HG03066 (cell line): ENCODE results near the gene TRIM2.

Source experiments
- ATAC-seq: cut with Tn5 transposase; IDR thresholded peaks from one replicate; pipeline ENCODE4 v1.9.1; 2021; ENCODE audit warnings: low read depth; ENCODE audit not compliant: unreplicated experiment

The TRIM2 gene

DNA sequence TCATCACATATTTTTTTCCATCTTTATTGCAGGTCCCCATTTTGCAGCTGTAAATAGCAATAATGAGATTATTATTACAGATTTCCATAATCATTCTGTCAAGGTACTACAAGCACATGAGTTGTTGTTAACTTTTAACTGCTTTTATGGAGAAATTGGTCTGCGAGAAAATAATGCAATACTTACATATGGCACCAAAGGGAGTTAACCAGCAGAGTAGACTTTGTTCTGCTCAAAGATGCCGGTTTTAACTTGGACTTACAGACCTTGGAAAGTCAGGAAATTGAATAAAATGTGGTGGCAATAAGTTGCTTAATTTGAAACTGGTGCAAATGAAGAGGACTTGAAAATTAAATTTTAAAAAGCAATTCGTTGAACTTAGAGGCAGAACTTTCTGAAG is 119.8 kb downstream of the TRIM2 start:
- no peak for ATAC-seq

DNA sequence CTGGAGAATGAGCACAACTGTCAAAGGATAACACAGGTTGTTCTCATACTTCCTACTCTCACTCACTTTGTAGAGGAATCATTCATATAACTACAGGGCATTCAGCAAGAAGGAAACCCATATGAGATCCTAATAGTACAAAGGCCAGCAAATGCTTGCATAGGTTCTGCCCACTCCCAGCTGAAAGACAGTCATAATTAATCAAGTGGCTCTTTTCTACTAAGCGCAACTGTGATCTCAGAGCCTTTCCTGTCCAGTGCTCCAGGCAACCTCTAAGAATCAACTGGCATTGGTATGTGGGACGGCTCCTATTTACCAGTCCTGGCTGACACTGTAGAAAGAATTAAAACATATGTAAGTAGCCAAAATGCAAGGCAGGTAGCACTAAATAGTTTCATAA is 121.3 kb downstream of the TRIM2 start:
- no peak for ATAC-seq

DNA sequence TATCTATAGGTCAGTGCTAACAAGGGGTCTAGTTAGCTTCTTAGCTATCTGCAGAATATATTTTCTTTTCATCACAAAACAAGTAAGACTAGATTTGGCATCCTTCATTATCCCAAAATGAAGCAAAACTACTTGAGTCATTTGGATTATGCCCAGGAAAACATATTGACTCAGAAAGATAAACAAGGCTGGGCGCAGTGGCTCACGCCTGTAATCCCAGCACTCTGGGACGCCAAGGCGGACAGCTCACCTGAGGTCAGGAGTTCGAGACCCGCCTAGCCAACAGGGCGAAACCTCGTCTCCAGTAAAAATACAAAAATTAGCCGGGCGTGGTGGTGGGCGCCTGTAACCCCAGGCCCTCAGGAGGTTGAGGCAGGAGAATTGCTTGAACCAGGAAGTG is 122.3 kb downstream of the TRIM2 start:
- ATAC-seq, result no peak

DNA sequence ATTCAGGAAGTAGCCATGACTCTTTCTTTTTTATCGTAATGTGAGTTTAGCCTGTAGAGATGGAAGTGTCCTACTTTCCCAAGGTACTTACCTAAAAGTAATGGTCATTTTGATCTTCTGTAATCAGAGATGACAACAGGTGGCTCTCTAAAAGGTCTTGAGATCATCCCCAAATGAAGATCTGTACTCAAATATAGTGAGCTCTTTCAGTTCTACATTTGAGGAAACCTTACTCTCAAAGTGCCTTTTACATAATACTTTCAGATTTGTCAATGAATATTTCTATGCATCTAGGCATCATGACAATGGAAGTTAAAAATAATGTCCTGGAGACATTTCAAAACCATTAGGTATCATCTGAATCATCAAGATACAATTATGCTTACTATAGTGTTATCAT is 123.0 kb downstream of the TRIM2 start:
- ATAC-seq, result no peak

DNA sequence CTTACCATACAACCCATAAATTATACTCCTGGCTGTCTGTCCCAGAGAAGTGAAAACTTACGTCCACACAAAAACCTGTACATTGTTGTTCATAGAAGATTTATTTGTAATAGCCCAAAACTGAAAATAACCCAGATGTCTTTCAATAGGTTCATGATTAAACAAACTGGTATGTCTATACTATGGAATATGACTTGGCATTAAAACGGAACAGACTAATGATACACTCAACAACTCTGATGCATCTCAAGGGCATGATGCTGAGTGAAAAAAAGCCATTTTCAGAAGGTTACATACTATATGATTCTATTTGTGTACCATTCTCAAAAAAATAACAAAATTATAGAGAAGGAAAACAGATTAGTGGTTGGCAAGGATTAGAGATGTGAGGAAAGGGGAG is 128.7 kb downstream of the TRIM2 start:
- no peak for ATAC-seq

DNA sequence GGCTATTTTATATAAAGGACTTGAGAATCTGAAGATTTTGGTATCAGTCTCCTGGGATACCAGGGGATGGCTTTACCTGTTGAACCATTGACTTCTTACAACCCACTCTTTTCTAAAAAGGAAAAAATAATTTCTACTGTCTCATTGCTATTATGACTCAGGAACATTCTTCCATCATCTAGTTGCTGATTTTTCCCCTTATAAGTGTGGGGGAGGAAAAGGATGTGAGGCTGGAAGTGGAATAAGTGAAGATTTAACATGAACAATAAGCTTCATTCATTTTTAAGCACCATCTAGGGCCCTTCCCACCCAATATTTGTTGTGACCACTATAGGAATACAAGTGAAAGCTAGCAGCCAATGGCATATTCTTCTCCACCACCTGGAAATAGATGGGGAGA is 129.6 kb downstream of the TRIM2 start:
- ATAC-seq, result no peak

DNA sequence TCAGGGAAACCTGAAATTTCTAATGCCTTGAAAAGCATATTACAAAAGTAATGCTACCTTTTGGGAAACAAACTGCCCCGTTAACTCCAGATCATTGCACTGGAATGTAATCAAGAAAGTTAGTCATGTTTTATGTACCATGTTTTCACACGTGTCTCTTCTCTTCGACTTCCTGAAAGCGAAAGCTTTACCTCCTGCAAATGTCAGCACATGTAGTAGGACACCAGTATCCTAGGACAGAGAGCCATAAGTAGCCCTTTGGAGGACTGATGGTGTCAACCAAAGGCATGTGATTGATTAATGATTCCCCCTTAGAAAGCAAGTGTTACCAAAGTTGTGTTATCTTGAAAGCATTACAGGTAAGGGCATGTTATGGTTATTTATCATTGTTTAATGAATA is 131.4 kb downstream of the TRIM2 start:
- no peak for ATAC-seq

DNA sequence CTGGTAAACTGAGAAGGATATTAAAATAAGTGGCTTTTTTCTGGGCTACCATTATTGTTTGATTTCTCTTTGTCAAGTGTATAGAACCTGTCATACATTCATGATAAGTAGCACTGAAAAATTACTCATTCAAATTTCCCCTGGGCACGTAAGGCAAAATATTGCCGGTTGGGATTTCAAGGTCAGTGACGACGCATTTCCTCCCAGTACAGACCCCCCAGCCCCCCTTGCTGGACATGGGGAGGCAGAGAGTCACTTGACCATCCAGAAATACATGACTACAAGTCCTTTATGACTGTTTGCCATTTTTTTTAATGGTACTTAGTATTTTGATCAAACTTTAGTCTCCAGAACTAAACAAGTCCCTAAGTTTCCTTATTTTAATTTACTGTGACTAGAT is 133.4 kb downstream of the TRIM2 start:
- no peak for ATAC-seq

DNA sequence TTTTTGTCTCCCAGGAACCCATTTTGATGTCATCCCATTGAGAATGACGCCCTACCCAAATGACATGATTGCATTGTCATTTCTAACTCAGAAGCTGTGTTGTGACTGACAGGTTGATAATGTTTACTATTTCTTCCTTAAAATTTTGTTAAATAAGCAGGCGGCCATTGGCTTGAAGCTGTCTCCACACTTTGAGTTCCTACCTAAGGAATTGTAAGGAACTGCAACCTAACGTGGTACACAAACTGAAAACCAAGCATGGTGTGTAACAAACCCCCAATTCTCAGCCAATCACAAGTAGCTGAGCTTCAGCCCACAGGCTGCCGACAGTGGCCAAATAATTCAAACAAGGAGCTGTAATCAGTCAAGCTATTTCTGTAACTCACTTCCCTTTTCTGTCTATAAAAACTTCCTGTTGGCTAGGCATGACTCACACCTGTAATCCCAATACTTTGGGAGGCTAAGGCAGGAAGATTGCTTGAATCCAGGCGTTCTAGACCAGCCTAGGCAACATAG is 137.4 kb downstream of the TRIM2 start:
- no peak for ATAC-seq

DNA sequence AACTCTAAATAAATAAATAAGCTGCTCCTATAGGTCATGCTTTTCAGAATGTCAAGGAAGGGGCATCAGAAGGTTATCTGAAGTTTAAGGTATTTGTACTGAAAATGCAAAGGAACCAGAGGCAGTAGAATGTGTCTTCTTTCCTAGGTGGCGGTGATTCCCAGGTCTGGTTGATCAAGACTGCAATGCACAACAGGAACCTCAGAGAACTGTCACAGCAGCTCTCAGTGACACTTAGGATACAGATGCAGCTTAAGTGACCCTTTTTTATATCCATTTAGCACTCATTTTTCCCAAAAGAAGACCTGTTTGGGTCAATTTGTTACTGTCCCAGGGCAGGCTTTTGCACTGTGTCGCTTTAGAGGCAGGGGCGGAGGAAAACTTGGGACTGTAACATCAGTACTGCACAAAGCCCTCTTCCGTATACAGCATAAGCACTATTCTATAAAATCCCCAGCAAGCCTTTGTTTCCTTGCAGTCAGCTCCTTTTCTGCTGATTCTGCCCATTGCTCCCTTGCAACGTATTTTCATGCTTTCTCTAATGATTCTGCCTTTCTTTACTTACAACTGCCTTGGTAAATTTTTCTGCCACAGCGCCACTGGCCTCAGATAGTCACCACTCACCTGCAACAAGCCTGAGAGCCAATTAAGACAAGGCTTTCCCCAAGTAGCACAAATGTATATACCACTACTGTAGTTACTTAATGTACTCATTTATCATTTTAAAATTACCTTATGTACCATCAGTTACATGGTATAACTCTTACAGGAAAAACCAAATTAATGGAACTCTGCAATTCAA is 138.7 kb downstream of the TRIM2 start:
- no peak for ATAC-seq

DNA sequence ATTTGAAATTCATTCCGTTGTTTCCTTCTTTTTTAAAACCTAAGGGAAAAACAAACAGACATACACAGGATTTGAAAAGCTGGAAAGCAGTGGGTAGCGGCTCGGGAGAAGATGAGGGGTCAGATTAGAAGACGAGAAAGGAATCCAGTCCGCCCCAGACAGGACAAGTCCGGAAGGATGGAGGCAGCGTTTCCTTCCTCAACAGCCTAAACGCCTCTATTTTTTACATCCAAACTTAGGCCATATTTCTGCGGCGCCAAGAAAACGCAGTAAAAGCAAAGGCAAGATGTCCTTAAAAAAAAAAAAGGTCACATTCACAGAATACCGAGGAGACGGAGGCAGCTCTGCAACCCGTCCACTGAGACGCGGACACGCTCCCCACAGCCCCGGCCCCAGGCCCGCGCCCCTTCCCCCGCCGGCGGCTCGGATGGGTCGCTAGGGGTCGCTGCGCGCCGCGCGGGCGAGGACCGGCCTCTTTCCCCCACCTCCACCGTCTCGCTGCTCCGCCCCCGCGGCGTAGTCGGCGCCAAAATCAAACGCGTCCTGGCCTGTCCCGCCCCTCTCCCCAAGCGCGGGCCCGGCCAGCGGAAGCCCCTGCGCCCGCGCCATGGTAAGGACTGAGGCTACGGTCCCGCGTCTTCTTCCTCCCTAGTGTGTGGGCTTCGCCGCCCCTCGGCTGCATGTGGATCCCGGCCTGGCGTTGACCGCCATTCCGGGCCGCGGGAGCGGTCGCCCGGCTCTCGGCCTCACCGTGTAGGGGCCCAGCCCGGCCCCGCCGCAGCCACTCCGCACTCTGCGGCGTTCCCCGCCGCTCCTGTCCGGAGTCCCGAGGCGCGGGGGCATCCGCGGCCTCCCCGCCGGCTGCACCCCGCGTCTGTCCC is 140.1 kb downstream of the TRIM2 start, which contains the start of gene MND1:
TSS of gene MND1 (plus strand) at position 558 of the 881 bp plus-strand sequence. CDS start at position 608, 50 bp downstream.
- peak; percentile 72 for ATAC-seq

DNA sequence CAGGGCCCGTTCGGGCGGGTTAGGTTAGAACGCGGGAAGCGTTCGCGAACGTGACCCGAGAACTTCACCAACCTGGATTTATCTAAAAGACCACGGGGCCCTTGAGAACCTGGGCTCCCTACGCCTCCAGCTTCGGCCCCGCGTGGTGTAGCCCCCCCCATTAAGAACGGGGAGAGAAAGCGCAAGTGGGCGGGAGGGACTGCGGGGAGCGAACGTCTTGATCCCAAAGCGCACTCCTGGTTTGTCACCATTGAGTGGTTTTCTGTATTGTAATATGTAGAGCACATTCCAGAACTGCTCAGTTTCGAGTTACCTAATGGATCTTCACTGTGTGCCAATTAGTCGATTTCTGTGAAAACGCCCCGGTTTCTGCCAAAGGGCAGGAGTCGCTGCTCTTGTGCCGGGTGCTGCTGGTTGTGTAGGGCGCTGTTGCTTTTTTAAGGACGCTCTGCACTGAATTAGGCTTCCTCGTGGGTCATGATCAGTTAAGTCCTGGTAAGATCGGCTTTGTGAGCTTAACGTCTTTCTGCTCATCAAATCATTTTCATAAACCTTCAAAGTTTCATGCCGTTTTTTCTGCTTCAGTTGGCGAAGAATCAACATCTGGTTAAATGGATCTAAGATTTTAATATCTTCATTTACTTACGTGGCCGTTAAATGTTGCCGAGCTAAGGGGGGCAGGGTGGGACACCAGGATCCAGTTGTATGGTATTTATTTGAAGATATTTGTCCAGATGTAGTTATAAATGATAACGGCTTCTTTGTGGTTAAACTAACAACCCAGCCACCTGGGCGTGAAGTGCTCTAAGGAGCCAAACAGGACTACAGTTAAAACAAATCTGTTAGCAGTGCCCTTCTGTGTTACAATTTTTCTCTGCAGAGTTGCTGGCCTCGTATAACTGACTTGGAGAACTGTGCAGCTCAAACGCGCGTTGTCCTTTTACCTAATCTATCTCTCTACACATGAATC is 141.1 kb downstream of the TRIM2 start:
- ATAC-seq, result peak; percentile 39

DNA sequence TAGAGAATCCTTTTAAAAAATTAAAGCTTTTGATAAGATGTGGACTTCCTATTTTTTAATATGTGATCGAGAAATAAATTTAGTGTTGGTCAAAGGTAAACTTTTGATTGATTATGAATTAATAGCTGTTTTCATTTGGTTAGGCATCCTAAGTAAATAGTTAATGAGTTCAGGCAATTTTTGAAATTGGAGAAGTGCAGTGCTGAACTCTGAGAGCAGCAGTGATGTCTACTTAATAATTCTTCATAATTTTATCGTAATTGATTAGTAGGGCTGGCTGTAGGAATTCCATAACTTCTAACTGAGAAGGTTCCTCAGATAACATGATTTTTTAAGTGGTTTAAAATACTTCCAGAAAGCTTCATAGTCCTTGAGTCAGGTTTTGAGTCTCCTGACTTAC is 141.8 kb downstream of the TRIM2 start:
- ATAC-seq, result no peak

DNA sequence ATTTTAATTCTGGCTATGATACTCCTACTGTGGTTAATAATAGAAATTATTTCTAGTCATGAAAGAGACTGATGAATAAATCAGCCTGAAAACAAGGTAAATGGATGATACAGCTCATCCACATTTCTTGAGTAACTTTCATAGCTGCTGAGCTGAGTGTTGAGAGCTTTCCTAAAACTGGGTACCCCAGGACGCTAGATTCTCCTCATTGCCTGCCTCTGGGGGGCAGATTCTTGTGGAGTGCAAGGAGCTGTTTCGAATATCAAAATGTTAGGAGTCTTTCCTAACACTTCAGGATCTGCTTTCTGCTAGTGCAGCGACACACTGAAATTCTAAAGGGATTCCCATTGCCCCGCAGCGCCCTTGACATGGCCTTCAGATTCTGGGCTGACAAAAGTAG is 142.3 kb downstream of the TRIM2 start:
- ATAC-seq, result no peak

DNA sequence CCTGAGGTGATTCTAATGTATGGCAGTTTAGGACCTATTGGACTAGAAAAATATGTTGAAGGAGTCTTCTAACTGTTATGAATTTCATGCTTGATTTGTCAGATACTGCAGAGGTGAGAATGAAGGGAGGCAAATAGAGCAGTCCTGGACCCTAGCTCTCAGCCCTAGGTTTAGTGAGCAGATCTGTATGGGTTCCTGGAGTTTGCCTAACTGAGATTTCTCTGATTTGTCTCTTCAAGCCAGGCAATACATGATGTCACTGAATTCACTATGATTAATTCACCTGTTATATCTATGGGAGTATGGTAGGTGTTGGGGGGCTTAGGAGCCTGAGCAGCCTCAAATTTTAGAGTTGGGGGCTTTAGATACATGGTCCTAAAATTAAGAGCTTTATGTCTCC is 142.9 kb downstream of the TRIM2 start:
- no peak for ATAC-seq

DNA sequence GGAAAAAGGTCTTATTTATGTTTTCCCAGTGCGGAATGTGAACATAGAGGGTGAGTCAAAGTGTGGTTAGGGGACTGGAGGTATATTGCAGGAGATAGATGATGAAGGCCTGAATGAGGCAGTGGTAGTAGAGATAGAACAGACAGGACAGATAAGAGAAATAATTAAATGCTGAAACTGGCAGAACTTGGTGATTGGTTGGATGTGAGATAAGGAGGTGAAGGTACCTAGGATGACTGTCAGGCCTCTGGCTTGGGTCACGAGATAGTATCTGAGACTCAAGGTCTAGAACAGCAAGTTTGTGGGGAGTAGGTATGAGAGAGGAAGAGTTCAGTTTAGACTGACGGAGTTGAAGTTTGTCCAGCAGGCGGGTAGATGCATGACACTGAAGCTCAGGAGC is 143.8 kb downstream of the TRIM2 start:
- ATAC-seq, result no peak

DNA sequence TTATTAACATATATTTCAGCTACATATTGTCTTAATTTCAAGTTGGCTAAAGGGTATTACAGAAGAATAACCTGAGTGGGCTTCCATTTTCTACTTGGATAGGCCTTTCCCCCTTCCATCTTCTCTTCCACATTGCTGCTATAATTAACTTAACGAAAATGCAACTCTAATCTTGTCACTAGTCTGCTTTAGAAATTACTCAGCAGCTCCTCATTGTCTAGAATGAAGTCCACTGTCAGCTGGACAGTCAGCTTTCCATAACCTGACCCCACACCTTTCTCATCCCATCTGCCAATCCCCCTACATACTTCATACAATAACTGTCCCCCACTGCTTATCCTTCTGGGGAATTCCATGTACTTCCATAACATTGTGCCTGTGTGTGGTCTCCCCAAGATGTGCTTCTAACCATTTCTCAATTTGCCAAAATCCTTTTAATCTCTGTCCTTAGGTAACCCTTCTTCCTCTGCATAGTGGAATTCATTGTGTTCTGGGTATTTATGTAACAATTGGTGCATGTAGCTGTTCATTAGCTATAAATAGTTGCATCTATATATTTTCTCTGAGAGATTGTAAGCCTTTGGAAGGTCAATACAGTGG is 145.1 kb downstream of the TRIM2 start:
- no peak for ATAC-seq

DNA sequence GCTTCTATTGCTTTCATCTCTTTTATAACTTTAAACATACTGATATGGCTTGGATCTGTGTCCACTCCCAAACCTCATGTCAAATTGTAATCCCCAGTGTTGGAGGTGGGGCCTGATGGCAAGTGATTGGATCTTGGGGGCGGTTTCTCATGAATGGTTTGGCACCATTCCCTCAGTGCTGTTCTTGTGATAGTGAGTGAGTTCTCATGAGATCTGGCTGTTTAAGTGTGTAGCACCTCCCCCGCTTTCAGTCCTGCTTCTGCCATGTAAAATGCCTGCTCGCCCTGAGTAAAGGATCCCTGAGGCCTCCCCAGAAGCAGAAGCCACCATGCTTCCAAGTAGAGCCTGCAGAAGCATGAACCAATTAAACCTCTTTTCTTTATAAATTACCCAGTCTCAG is 157.9 kb downstream of the TRIM2 start:
- no peak for ATAC-seq

DNA sequence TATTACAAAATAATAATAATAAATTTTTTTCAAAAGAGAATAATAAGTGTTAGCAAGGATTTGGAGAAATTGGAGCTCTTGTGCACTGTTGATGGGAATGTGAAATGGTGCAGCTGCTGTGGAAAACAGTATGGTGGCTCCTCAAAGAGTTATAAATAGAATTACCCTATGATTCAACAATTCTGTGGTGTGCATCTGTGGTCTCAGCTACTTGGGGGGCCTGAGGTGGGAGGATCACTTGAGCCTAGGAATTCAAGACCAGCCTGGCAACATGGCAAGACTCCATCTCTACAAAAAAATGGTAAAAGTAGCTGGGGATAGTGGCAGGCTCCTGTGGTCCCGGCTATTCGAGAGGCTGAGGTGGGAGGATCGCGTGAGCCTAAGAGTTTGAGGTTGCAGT is 159.8 kb downstream of the TRIM2 start:
- no peak for ATAC-seq

DNA sequence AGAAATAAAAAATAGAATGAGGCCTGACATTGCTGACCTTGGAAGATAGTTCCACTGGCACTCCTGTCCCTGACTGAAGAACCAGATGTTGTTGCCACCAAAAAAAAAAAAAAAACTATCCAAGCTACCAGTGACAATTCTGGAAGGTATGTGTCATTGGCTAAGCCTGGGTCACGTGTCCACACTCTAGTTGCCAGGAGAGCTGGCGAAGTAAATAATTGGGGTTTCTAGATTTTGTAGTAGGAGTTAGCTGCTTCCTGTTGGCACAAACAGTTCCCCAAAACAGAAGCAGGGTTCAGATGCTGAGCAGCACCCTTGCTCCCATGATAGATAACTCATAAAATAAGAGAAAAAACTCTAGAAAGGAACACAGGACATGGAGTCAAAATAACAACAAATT is 160.8 kb downstream of the TRIM2 start:
- no peak for ATAC-seq
